ENCODE results near the gene GRIA4. TPM values are rescaled to one million over a fixed set of nuclear protein-coding genes. Genes with fewer than 3 reads are reported as not detected.

The GRIA4 gene
- polyA plus RNA-seq, 1 experiment: not detected

DNA sequence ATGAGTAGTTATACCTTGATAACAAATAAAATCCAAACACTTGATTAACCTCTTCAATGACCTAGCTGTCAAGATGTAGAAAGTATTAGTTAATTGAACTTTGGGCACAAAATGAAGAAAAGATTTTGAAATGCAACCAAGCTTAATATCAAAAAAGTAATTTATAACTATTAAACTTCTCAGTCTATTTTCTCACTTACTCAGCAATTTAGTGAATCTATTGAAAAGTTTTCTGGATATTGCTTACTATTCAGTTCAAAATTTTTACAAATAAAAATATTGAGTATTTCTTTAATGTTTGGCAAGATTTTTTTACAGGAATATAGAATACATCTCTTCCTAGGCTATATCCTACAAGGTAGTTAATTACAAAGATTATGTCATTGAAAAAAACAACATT is 192.5 kb downstream of the GRIA4 start:
- ChIA-PET CTCF (no interaction called here), POLR2A (no interaction called here)
- Histone ChIP-seq H3K27me3 (ENCODE audit: control insufficient read depth, insufficient read depth, low read length) (no peaks in the 10 kb centered on the region), H3K4me3 (ENCODE audit: low read depth, low read length) (no peak overlapping the region), H3K36me3 (ENCODE audit: control insufficient read depth, insufficient read depth, low read length) (no peaks in the 10 kb centered on the region)
- no peak for DNase-seq (ENCODE audit: low read depth)
- TF ChIP-seq, protein P1, sequence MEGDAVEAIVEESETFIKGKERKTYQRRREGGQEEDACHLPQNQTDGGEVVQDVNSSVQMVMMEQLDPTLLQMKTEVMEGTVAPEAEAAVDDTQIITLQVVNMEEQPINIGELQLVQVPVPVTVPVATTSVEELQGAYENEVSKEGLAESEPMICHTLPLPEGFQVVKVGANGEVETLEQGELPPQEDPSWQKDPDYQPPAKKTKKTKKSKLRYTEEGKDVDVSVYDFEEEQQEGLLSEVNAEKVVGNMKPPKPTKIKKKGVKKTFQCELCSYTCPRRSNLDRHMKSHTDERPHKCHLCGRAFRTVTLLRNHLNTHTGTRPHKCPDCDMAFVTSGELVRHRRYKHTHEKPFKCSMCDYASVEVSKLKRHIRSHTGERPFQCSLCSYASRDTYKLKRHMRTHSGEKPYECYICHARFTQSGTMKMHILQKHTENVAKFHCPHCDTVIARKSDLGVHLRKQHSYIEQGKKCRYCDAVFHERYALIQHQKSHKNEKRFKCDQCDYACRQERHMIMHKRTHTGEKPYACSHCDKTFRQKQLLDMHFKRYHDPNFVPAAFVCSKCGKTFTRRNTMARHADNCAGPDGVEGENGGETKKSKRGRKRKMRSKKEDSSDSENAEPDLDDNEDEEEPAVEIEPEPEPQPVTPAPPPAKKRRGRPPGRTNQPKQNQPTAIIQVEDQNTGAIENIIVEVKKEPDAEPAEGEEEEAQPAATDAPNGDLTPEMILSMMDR (IDR thresholded peaks at IDR 0.05; ENCODE audit: insufficient read depth, low read depth, low read length): no peak

DNA sequence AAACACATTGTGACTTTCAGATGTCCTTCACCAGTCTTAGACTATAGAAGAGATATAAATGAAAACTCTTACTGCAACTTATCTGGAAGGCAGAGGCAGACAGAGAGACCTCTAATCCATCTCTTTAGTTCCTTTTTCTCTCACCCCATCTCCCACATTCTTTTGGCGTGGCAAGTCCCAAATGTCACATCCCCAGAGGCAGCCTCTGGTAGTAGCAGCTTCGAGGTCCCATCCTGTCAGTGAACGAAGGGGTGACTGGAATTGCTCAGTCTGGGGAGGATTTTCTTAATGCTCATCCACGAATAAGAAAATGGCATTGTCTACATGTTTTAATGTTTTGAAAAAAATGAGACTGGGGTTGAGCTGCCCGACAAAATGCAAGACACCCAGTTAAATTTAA is 201.4 kb downstream of the GRIA4 start:
- TF ChIP-seq, protein P1 (IDR thresholded peaks at IDR 0.05; ENCODE audit: insufficient read depth, low read depth, low read length): no peak
- DNase-seq (ENCODE audit: low read depth): no peak
- H3K27me3 ChIP-seq (ENCODE audit: control insufficient read depth, insufficient read depth, low read length): no peaks in the 10 kb centered on the region
- H3K36me3 ChIP-seq (ENCODE audit: control insufficient read depth, insufficient read depth, low read length): no peaks in the 10 kb centered on the region
- no peak overlapping the region for H3K4me3 ChIP-seq (ENCODE audit: low read depth, low read length)
- POLR2A ChIA-PET: no interaction called here
- CTCF ChIA-PET: interaction anchor here (0.6 kb wide), 1 partner anchor 52 kb away, joined by 3 read pairs; no protein-coding TSS in a partner anchor

DNA sequence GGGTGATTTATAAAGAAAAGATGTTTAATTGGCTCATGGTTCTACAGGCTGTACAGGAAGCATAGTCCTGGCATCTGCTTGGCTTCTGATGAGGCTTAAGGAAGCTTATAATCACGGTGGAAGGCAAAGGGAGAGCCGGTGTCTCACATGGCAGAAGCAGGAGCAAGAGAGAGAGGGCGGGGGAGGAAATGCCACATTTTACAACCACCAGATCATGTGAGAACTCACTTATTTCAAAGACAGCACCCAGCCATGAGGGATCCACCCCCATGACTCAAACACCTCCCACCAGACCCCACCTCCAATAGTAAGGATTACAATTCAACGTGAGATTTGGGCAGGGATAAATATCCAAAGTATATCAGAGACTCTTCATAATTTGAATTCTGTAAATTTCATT is 211.5 kb downstream of the GRIA4 start:
- no peak overlapping the region for H3K4me3 ChIP-seq (ENCODE audit: low read depth, low read length)
- no peak for DNase-seq (ENCODE audit: low read depth)
- H3K27me3 ChIP-seq (ENCODE audit: control insufficient read depth, insufficient read depth, low read length): no peaks in the 10 kb centered on the region
- CTCF ChIA-PET: no interaction called here
- TF ChIP-seq, protein P1 (IDR thresholded peaks at IDR 0.05; ENCODE audit: insufficient read depth, low read depth, low read length): no peak
- H3K36me3 ChIP-seq (ENCODE audit: control insufficient read depth, insufficient read depth, low read length): no peaks in the 10 kb centered on the region
- POLR2A ChIA-PET: no interaction called here

DNA sequence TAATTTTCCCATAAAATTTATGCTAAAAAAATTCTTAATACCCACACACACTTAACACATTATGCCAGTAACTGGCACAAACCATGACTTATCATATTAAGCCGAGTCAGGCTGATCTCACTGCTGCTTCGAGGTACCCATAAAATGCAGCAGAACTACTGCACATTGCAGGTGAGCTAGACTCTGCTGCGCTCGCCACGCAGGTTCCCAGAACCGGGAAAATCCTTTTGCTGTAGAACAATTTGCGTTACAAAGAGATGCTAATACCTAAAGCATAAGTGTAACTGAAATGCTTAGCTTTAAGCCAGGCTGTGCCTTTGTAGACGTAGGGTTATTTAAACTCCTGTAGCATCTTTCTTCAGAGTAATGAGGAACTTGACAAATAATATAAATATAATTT is 211.9 kb downstream of the GRIA4 start:
- no peak overlapping the region for H3K4me3 ChIP-seq (ENCODE audit: low read depth, low read length)
- DNase-seq (ENCODE audit: low read depth): no peak
- H3K27me3 ChIP-seq (ENCODE audit: control insufficient read depth, insufficient read depth, low read length): no peaks in the 10 kb centered on the region
- POLR2A ChIA-PET: no interaction called here
- H3K36me3 ChIP-seq (ENCODE audit: control insufficient read depth, insufficient read depth, low read length): no peaks in the 10 kb centered on the region
- CTCF ChIA-PET: no interaction called here
- TF ChIP-seq, protein P1 (IDR thresholded peaks at IDR 0.05; ENCODE audit: insufficient read depth, low read depth, low read length): no peak

DNA sequence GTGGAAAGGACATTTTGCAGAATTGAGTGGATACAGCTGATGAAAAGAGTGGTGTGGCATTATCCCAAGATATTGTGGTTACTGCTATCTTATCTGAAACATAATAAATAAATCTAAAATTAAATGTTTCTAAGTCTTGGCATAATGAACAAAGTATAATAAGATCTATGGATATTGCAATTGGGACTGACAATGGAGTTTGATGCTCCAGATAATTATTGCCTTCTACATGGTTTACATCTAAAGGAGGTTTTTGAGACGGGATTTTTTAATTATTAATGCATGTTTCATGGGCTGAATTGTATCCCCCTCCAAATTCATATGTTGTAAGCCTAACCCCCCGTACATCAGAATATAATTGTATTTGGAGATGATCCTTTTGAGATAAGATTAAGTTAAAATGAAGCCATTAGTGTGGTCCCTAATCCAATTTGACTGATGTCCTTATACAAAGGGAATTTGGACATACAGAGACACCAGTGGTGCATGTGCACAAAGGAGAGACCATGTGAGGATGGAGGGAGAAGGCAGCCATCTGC is 213.7 kb downstream of the GRIA4 start:
- no peak overlapping the region for H3K4me3 ChIP-seq (ENCODE audit: low read depth, low read length)
- H3K27me3 ChIP-seq (ENCODE audit: control insufficient read depth, insufficient read depth, low read length): no peaks in the 10 kb centered on the region
- no peaks in the 10 kb centered on the region for H3K36me3 ChIP-seq (ENCODE audit: control insufficient read depth, insufficient read depth, low read length)
- POLR2A ChIA-PET: no interaction called here
- no peak for DNase-seq (ENCODE audit: low read depth)
- CTCF ChIA-PET: no interaction called here
- TF ChIP-seq, protein P1 (IDR thresholded peaks at IDR 0.05; ENCODE audit: insufficient read depth, low read depth, low read length): no peak
